Smooth muscle cell (in vitro differentiated cells): ENCODE measurements around the gene PTPN11. TPM values are rescaled to one million over a fixed set of nuclear protein-coding genes. Genes with fewer than 3 reads are reported as not detected.

ENCODE experiments used
- DNase-seq: peaks from one replicate; lab custom pipeline; 2025; ENCODE audit not compliant: unreplicated experiment; lab: John Stamatoyannopoulos, UW
- H2AFZ ChIP-seq: fragments of 200-600 bp; sonication (generic); 2 replicates; pipeline ENCODE4 v1.6.0; 2016; ENCODE audit warnings: antibody characterized with exemption, low read depth, mild to moderate bottlenecking
- H3F3A ChIP-seq: fragments of 200-600 bp; sonication (generic); 2 replicates; pipeline ENCODE4 v1.6.0; 2017; ENCODE audit warnings: antibody characterized with exemption, low read depth
- H3K27ac ChIP-seq: fragments of 200-600 bp; sonication (generic); 2 replicates; pipeline ENCODE4 v1.5.1; 2016; ENCODE audit warnings: low read depth, mild to moderate bottlenecking
- H3K27me3 ChIP-seq: fragments of 200-600 bp; sonication (generic); 2 replicates; pipeline ENCODE4 v1.6.1; 2016; ENCODE audit warnings: low read depth, mild to moderate bottlenecking
- H3K36me3 ChIP-seq: fragments of 200-600 bp; sonication (generic); 2 replicates; pipeline ENCODE4 v1.5.1; 2016; ENCODE audit warnings: low read depth
- H3K4me1 ChIP-seq: fragments of 200-600 bp; sonication (generic); 2 replicates; pipeline ENCODE4 v1.5.1; 2016; ENCODE audit warnings: low read depth
- H3K4me2 ChIP-seq: fragments of 200-600 bp; sonication (generic); 2 replicates; pipeline ENCODE4 v1.6.0; 2016; ENCODE audit warnings: mild to moderate bottlenecking
- H3K4me3 ChIP-seq: fragments of 200-600 bp; sonication (generic); 2 replicates; pipeline ENCODE4 v1.5.1; 2016; ENCODE audit warnings: mild to moderate bottlenecking
- H3K79me2 ChIP-seq: fragments of 200-600 bp; sonication (generic); 2 replicates; pipeline ENCODE4 v1.6.0; 2016; ENCODE audit warnings: low read depth, mild to moderate bottlenecking
- H3K9ac ChIP-seq: fragments of 200-600 bp; sonication (generic); 2 replicates; pipeline ENCODE4 v1.6.0; 2016; ENCODE audit warnings: low read depth
- H3K9me3 ChIP-seq: fragments of 200-600 bp; sonication (generic); replicated peaks from 2 replicates; pipeline ENCODE4 v1.5.1; 2016; ENCODE audit warnings: low read depth
- H4K20me1 ChIP-seq: fragments of 200-600 bp; sonication (generic); 2 replicates; pipeline ENCODE4 v1.6.0; 2016; ENCODE audit warnings: low read depth
- WGBS: methylation state at CpG from one replicate; pipeline ENCODE4 v1.1.7; 2016; ENCODE audit warnings: low lambda C conversion rate; 5-methylcytosine and 5-hydroxymethylcytosine counted together
- polyA plus RNA-seq: library from polyadenylated mRNA; unstranded; fragments of >200 nt; fragmentation: Nextera tagmentation; extraction: Ambion mirVana; gene quantifications from 2 replicates; pipeline ENCODE4 v1.2.1, GENCODE V29; 2016
- total RNA-seq: library from RNA; depleted of rRNA; stranded (reverse); fragments of >200 nt; gene quantifications from 2 replicates; pipeline ENCODE4 v1.2.3, GENCODE V29; 2014
- TF ChIP-seq, protein P1 (sequence below): fragments of 200-600 bp; sonication (generic); IDR thresholded peaks from 2 replicates; pipeline ENCODE4 v1.5.1; 2017; ENCODE audit warnings: borderline replicate concordance, mild to moderate bottlenecking, antibody characterized with exemption; ENCODE audit not compliant: insufficient read depth, poor library complexity, severe bottlenecking

The PTPN11 gene
- total and polyA plus RNA-seq, 2 experiments from 2014 or later: 44.6 to 77.2 TPM

DNA sequence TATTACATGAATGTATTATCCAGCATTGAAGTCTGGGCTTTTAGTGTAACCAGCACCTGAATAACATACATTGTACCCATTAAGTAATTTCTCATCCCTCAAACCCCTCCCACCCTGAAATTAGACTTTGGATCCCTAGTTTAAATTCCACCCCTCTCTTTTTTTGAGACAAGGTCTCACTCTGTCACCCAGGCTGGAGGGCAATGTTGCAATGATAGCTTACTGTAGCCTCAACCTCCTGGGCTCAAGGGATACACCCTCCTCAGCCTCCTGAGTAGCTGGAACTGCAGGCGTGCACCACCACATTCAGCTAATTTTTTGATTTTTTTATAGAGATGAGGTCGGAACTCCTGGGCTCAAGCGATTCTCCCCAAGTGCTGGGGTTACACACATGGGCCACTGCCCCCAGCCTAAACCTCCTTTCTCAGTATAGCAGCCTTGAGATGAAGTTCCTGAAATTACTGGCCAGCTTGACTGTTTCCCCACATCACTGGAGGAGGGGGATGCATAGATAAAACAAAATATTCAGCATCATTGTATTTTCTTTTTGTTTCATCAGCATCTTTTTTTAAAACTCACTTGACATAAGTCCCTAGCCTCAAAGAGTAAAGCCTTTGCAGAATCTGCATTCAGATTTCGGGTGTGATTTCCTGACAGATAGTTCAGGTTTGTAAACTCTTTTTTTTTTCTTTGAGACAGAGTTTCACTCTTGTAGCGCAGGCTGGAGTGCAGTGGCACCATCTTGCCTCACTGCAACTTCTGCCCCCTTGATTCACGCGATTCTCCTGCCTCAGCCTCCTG, 7.0 kb downstream of the PTPN11 start:
- peaks cover 96% of the 10 kb centered on the region for H4K20me1 ChIP-seq
- 97% methylated on average over 7 of the region's 7 CpGs for WGBS

DNA sequence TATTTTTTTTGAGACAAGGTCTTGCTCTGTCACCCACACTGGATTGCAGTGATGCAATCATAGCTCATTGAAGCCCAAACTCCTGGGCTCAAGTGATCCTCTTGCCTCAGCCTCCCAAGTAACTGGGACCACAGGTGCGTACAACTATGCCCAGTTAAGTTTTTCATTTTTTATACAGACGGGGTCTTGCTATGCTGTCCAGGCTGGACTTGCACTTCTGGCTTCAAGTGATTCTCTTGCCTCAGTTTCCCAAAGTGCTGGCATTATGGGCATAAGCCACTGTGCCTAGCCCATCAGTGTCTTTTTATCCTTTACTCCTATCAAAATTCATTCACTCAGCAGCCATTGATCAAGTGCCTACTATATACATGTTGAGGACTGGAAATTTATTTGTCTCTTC, 9.0 kb downstream of the PTPN11 start:
- no peak overlapping the region for H3K4me3 ChIP-seq
- TF ChIP-seq, protein P1, sequence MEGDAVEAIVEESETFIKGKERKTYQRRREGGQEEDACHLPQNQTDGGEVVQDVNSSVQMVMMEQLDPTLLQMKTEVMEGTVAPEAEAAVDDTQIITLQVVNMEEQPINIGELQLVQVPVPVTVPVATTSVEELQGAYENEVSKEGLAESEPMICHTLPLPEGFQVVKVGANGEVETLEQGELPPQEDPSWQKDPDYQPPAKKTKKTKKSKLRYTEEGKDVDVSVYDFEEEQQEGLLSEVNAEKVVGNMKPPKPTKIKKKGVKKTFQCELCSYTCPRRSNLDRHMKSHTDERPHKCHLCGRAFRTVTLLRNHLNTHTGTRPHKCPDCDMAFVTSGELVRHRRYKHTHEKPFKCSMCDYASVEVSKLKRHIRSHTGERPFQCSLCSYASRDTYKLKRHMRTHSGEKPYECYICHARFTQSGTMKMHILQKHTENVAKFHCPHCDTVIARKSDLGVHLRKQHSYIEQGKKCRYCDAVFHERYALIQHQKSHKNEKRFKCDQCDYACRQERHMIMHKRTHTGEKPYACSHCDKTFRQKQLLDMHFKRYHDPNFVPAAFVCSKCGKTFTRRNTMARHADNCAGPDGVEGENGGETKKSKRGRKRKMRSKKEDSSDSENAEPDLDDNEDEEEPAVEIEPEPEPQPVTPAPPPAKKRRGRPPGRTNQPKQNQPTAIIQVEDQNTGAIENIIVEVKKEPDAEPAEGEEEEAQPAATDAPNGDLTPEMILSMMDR: no peak
- H3K4me2 ChIP-seq: no peak overlapping the region
- H3K27ac ChIP-seq: no peak overlapping the region
- no peaks in the 10 kb centered on the region for H3K36me3 ChIP-seq
- peaks cover 96% of the 10 kb centered on the region for H4K20me1 ChIP-seq
- H3K9me3 ChIP-seq: no peaks in the 10 kb centered on the region
- no peak overlapping the region for H3K9ac ChIP-seq
- H3K27me3 ChIP-seq: no peaks in the 10 kb centered on the region
- no peak overlapping the region for H2AFZ ChIP-seq
- H3K4me1 ChIP-seq: no peaks in the 10 kb centered on the region
- 90% methylated on average over 2 of the region's 2 CpGs for WGBS
- peaks cover 98% of the 10 kb centered on the region for H3K79me2 ChIP-seq
- no peak for DNase-seq
- H3F3A ChIP-seq: no peaks in the 10 kb centered on the region

More for the DNA sequence above, 7.0 kb downstream of the PTPN11 start:
- no peak overlapping the region for H3K4me2 ChIP-seq
- TF ChIP-seq, protein P1: no peak
- H3K79me2 ChIP-seq: peaks cover 98% of the 10 kb centered on the region
- H3K27me3 ChIP-seq: no peaks in the 10 kb centered on the region
- H2AFZ ChIP-seq: no peak overlapping the region
- H3K4me1 ChIP-seq: no peaks in the 10 kb centered on the region
- no peak overlapping the region for H3K9ac ChIP-seq
- H3K9me3 ChIP-seq: no peaks in the 10 kb centered on the region
- no peak overlapping the region for H3K27ac ChIP-seq
- no peaks in the 10 kb centered on the region for H3F3A ChIP-seq
- DNase-seq: no peak
- no peak overlapping the region for H3K4me3 ChIP-seq
- no peaks in the 10 kb centered on the region for H3K36me3 ChIP-seq

DNA sequence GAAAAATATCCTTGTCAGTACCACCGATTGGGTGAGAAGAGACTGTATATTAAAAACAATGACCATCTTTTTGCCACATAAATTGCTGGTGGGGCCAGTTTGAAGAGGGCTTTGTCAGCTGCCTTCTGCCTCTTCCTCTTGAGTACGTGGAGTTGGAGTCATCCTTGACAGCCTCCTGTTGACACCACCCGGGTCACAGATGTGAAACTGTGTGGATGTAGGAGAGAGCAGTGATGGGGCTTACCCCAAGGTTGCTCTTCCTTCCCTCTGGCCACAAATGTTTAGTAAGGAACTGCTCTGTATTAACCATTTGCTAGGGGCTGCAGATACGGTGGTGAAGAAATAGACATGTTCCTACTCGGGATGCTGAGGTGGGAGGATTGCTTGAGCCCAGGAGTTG, 12.2 kb downstream of the PTPN11 start:
- H3F3A ChIP-seq: no peaks in the 10 kb centered on the region
- H3K79me2 ChIP-seq: peaks cover 98% of the 10 kb centered on the region
- no peaks in the 10 kb centered on the region for H3K9me3 ChIP-seq
- H3K4me3 ChIP-seq: no peak overlapping the region
- H3K27me3 ChIP-seq: no peaks in the 10 kb centered on the region
- no peak overlapping the region for H3K27ac ChIP-seq
- WGBS: 95% methylated on average over 5 of the region's 5 CpGs
- H4K20me1 ChIP-seq: peaks cover 96% of the 10 kb centered on the region
- TF ChIP-seq, protein P1: no peak
- no peak overlapping the region for H3K9ac ChIP-seq
- no peaks in the 10 kb centered on the region for H3K36me3 ChIP-seq
- H2AFZ ChIP-seq: no peak overlapping the region
- no peak overlapping the region for H3K4me2 ChIP-seq
- H3K4me1 ChIP-seq: no peaks in the 10 kb centered on the region
- no peak for DNase-seq

DNA sequence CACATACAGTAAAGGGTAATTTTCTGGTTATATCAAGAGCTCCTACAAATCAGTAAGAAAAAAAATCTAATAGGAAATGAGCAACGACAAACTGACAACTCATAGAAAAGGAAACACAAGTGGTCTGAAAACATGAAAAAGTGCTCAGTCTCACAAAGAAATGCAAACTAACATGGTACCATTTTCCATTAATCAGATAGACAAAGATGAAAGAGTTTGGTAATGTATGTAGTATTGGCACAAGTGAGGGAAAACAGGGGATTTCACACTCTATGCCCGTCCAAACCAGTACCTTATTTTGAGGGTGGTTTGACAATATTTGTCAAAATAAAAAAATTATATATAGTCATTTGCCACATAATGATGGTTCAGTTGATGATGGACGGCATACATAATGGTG, 13.2 kb downstream of the PTPN11 start:
- no peaks in the 10 kb centered on the region for H3K4me1 ChIP-seq
- no peak overlapping the region for H3K4me3 ChIP-seq
- no peak for DNase-seq
- TF ChIP-seq, protein P1: no peak
- WGBS: 98% methylated on average over 3 of the region's 3 CpGs
- peaks cover 96% of the 10 kb centered on the region for H4K20me1 ChIP-seq
- H3K36me3 ChIP-seq: no peaks in the 10 kb centered on the region
- no peak overlapping the region for H3K9ac ChIP-seq
- peaks cover 98% of the 10 kb centered on the region for H3K79me2 ChIP-seq
- no peak overlapping the region for H2AFZ ChIP-seq
- H3F3A ChIP-seq: no peaks in the 10 kb centered on the region
- no peaks in the 10 kb centered on the region for H3K9me3 ChIP-seq
- H3K4me2 ChIP-seq: no peak overlapping the region
- H3K27me3 ChIP-seq: no peaks in the 10 kb centered on the region
- no peak overlapping the region for H3K27ac ChIP-seq
